ENCODE measurements around the gene CFAP54. TPM values are rescaled to one million over a fixed set of nuclear protein-coding genes. Genes with fewer than 3 reads are reported as not detected.

The CFAP54 gene
- total RNA-seq, 1 experiment from 2014 or later = 0.56 TPM

- peaks cover 1% of the 10 kb centered on the region for H3K4me1 Mint-ChIP-seq (ENCODE audit: insufficient read depth, unreplicated experiment)
- H3K27ac Mint-ChIP-seq (ENCODE audit: low read depth, unreplicated experiment) = no peak overlapping the region
- no peak for DNase-seq (ENCODE audit: unreplicated experiment)
Observed at GRCh38 chr12:96803969-96804368, 314.6 kb downstream of the CFAP54 start.

GRCh38 chr12:96806272-96806671 lies 316.9 kb downstream of the CFAP54 start:
- POLR2A ChIA-PET = interaction anchor here (0.8 to 1.2 kb wide), 2 partner anchors 15 to 100 kb away, joined by 3 read pairs; no protein-coding TSS in a partner anchor
- no peak for TF ChIP-seq CTCF (IDR thresholded peaks at IDR 0.05; ENCODE audit: unreplicated experiment)

More at GRCh38 chr12:96803969-96804368, 314.6 kb downstream of the CFAP54 start:
- intact Hi-C loops (cut with micrococcal nuclease) = no loop called here
- no peak for TF ChIP-seq CTCF (IDR thresholded peaks at IDR 0.05; ENCODE audit: unreplicated experiment)
- BruUV-seq (replicated peaks) = no TSS peak
- Mint-ChIP-seq H3K9me3 (ENCODE audit: unreplicated experiment) (peaks cover 2% of the 10 kb centered on the region), H3K4me3 (ENCODE audit: unreplicated experiment) (no peak overlapping the region), H3K27me3 (ENCODE audit: insufficient read depth, unreplicated experiment) (no peaks in the 10 kb centered on the region), H3K36me3 (ENCODE audit: insufficient read depth, unreplicated experiment) (no peaks in the 10 kb centered on the region)
- POLR2A ChIA-PET = interaction anchor here (0.7 kb wide), 2 partner anchors 29 to 103 kb away, joined by 3 read pairs; no protein-coding TSS in a partner anchor
- CTCF ChIA-PET = interaction anchor here (0.6 kb wide), 2 partner anchors 180 to 1622 kb away, joined by 4 read pairs; no protein-coding TSS in a partner anchor

GRCh38 chr12:96807741-96808140 lies 318.4 kb downstream of the CFAP54 start:
- intact Hi-C loops (cut with micrococcal nuclease) = no loop called here
- Mint-ChIP-seq H3K4me1 (ENCODE audit: insufficient read depth, unreplicated experiment) (peaks cover 32% of the 10 kb centered on the region), H3K27me3 (ENCODE audit: insufficient read depth, unreplicated experiment) (no peaks in the 10 kb centered on the region), H3K36me3 (ENCODE audit: insufficient read depth, unreplicated experiment) (no peaks in the 10 kb centered on the region), H3K27ac (ENCODE audit: low read depth, unreplicated experiment) (no peak overlapping the region), H3K4me3 (ENCODE audit: unreplicated experiment) (no peak overlapping the region), H3K9me3 (ENCODE audit: unreplicated experiment) (peaks cover 9% of the 10 kb centered on the region)
- ChIA-PET CTCF (interaction anchor here (1.5 kb wide), 1 partner anchor 92 kb away, joined by 5 read pairs; no protein-coding TSS in a partner anchor), POLR2A (interaction anchor here (1.2 kb wide), 1 partner anchor 98 kb away, joined by 3 read pairs; no protein-coding TSS in a partner anchor)
- BruUV-seq (replicated peaks) = no TSS peak
- no peak for DNase-seq (ENCODE audit: unreplicated experiment)
- no peak for TF ChIP-seq CTCF (IDR thresholded peaks at IDR 0.05; ENCODE audit: unreplicated experiment)

More at GRCh38 chr12:96806272-96806671, 316.9 kb downstream of the CFAP54 start:
- peaks cover 24% of the 10 kb centered on the region for H3K4me1 Mint-ChIP-seq (ENCODE audit: insufficient read depth, unreplicated experiment)
- intact Hi-C loops (cut with micrococcal nuclease) = no loop called here
- H3K4me3 Mint-ChIP-seq (ENCODE audit: unreplicated experiment) = no peak overlapping the region
- H3K36me3 Mint-ChIP-seq (ENCODE audit: insufficient read depth, unreplicated experiment) = no peaks in the 10 kb centered on the region
- no peak overlapping the region for H3K27ac Mint-ChIP-seq (ENCODE audit: low read depth, unreplicated experiment)
- peaks cover 9% of the 10 kb centered on the region for H3K9me3 Mint-ChIP-seq (ENCODE audit: unreplicated experiment)
- CTCF ChIA-PET = no interaction called here
- DNase-seq (ENCODE audit: unreplicated experiment) = no peak
- no TSS peak for BruUV-seq (replicated peaks)
- H3K27me3 Mint-ChIP-seq (ENCODE audit: insufficient read depth, unreplicated experiment) = no peaks in the 10 kb centered on the region

GRCh38 chr12:96808587-96808986 lies 319.2 kb downstream of the CFAP54 start:
- BruUV-seq (replicated peaks) = no TSS peak
- H3K9me3 Mint-ChIP-seq (ENCODE audit: unreplicated experiment) = peaks cover 9% of the 10 kb centered on the region
- ChIA-PET CTCF (interaction anchor here (0.6 kb wide), 1 partner anchor 600 kb away, joined by 3 read pairs; no protein-coding TSS in a partner anchor), POLR2A (no interaction called here)
- no peak for TF ChIP-seq CTCF (IDR thresholded peaks at IDR 0.05; ENCODE audit: unreplicated experiment)
- no peaks in the 10 kb centered on the region for H3K27me3 Mint-ChIP-seq (ENCODE audit: insufficient read depth, unreplicated experiment)
- H3K27ac Mint-ChIP-seq (ENCODE audit: low read depth, unreplicated experiment) = no peak overlapping the region
- no peak overlapping the region for H3K4me3 Mint-ChIP-seq (ENCODE audit: unreplicated experiment)
- DNase-seq (ENCODE audit: unreplicated experiment) = no peak
- H3K36me3 Mint-ChIP-seq (ENCODE audit: insufficient read depth, unreplicated experiment) = peaks cover 3% of the 10 kb centered on the region
- H3K4me1 Mint-ChIP-seq (ENCODE audit: insufficient read depth, unreplicated experiment) = peaks cover 32% of the 10 kb centered on the region
- intact Hi-C loops (cut with micrococcal nuclease) = no loop called here
